Ammon's horn (tissue), 1 donor: ENCODE results near the gene NFIX.

ENCODE experiments used
- DNase-seq: peaks from one replicate; pipeline ENCODE4 v3.0.0-alpha.2; 2016; ENCODE audit warnings: low spot score

NFIX gene

GRCh38 chr19:12990431-12990830, 4.8 kb upstream of the NFIX start:
- DNase-seq: no peak

- no peak for DNase-seq
These were observed 4.4 kb upstream of the NFIX start for GRCh38 chr19:12990853-12991252.

- DNase-seq: no peak
These were observed 4.0 kb upstream of the NFIX start for GRCh38 chr19:12991296-12991695.

GRCh38 chr19:12992729-12993128, 2.5 kb upstream of the NFIX start:
- no peak for DNase-seq

- DNase-seq: no peak
These were observed 1.7 kb upstream of the NFIX start for GRCh38 chr19:12993562-12993961.

- DNase-seq: no peak
These were observed 526 bp downstream of the NFIX start for GRCh38 chr19:12995596-12996405.

- no peak for DNase-seq
These were observed 1.3 kb downstream of the NFIX start for GRCh38 chr19:12996406-12997094.

GRCh38 chr19:12997179-12997966, 2.1 kb downstream of the NFIX start:
- no peak for DNase-seq

GRCh38 chr19:12997967-12998940, 3.0 kb downstream of the NFIX start:
- DNase-seq: no peak

- no peak for DNase-seq
These were observed 5.9 kb downstream of the NFIX start for GRCh38 chr19:13001166-13001501.

GRCh38 chr19:13001502-13002165, 6.4 kb downstream of the NFIX start:
- DNase-seq: peak; percentile 89

- DNase-seq: peak; percentile 96
These were observed 7.1 kb downstream of the NFIX start for GRCh38 chr19:13002166-13002898.

- peak; percentile 53 for DNase-seq
These were observed 7.8 kb downstream of the NFIX start for GRCh38 chr19:13003081-13003480.

GRCh38 chr19:13004273-13004672, 9.0 kb downstream of the NFIX start:
- DNase-seq: no peak

- no peak for DNase-seq
These were observed 10.0 kb downstream of the NFIX start for GRCh38 chr19:13005253-13005652.

GRCh38 chr19:13005861-13006370, 10.6 kb downstream of the NFIX start:
- DNase-seq: no peak

GRCh38 chr19:13006431-13007281, 11.4 kb downstream of the NFIX start:
- DNase-seq: no peak

- peak; percentile 62 for DNase-seq
These were observed 12.2 kb downstream of the NFIX start for GRCh38 chr19:13007292-13008045.
